Measurements from ENCODE around the gene VRK1.

The VRK1 gene

GRCh38 chr14:96904201-96904600, 107.0 kb downstream of the VRK1 start:
- TF ChIP-seq CTCF (IDR thresholded peaks at IDR 0.05; ENCODE audit: insufficient read depth, low read length, poor library complexity, severe bottlenecking) (no peak), EZH2phosphoT487 (conservative IDR thresholded peaks at IDR 0.05; ENCODE audit: low read length) (no peak)
- Histone ChIP-seq H3K9ac (ENCODE audit: low read length) (no peak overlapping the region), H3F3A (ENCODE audit: insufficient read depth) (no peaks in the 10 kb centered on the region), H3K9me3 (ENCODE audit: insufficient read depth, low read length) (peaks cover 2% of the 10 kb centered on the region; the same call in 1 of the 2 replicates), H3K36me3 (ENCODE audit: low read length) (no peaks in the 10 kb centered on the region), H2AFZ (ENCODE audit: low read depth, low read length, severe bottlenecking) (no peak overlapping the region), H3K27me3 (ENCODE audit: low read length) (no peaks in the 10 kb centered on the region), H4K20me1 (ENCODE audit: low read depth, low read length) (no peaks in the 10 kb centered on the region), H3K9me2 (replicated peaks; ENCODE audit: insufficient read depth, low read length) (no peaks in the 10 kb centered on the region), H3K27ac (ENCODE audit: low read depth, low read length) (no peak overlapping the region), H3K4me2 (ENCODE audit: low read depth, low read length, poor library complexity, severe bottlenecking) (no peak overlapping the region), H3K79me2 (ENCODE audit: insufficient read depth, low read length) (no peaks in the 10 kb centered on the region), H3K4me3 (ENCODE audit: insufficient read depth, low read length, poor library complexity, severe bottlenecking) (no peak overlapping the region)

GRCh38 chr14:96905065-96905464, 107.9 kb downstream of the VRK1 start:
- Histone ChIP-seq H4K20me1 (ENCODE audit: low read depth, low read length) (no peaks in the 10 kb centered on the region), H3K27me3 (ENCODE audit: low read length) (no peaks in the 10 kb centered on the region), H3K9me2 (replicated peaks; ENCODE audit: insufficient read depth, low read length) (no peaks in the 10 kb centered on the region), H3K79me2 (ENCODE audit: insufficient read depth, low read length) (no peaks in the 10 kb centered on the region), H3F3A (ENCODE audit: insufficient read depth) (no peaks in the 10 kb centered on the region), H3K9me3 (ENCODE audit: insufficient read depth, low read length) (peaks cover 11% of the 10 kb centered on the region; the same call in 1 of the 2 replicates), H3K36me3 (ENCODE audit: low read length) (no peaks in the 10 kb centered on the region), H3K4me2 (ENCODE audit: low read depth, low read length, poor library complexity, severe bottlenecking) (no peak overlapping the region), H3K4me3 (ENCODE audit: insufficient read depth, low read length, poor library complexity, severe bottlenecking) (no peak overlapping the region), H2AFZ (ENCODE audit: low read depth, low read length, severe bottlenecking) (no peak overlapping the region), H3K27ac (ENCODE audit: low read depth, low read length) (no peak overlapping the region), H3K9ac (ENCODE audit: low read length) (no peak overlapping the region)
- TF ChIP-seq EZH2phosphoT487 (conservative IDR thresholded peaks at IDR 0.05; ENCODE audit: low read length) (no peak), CTCF (IDR thresholded peaks at IDR 0.05; ENCODE audit: insufficient read depth, low read length, poor library complexity, severe bottlenecking) (no peak)

GRCh38 chr14:96905825-96906224, 108.6 kb downstream of the VRK1 start:
- no peak overlapping the region for H3K9ac ChIP-seq (ENCODE audit: low read length)
- H3K79me2 ChIP-seq (ENCODE audit: insufficient read depth, low read length), result no peaks in the 10 kb centered on the region
- TF ChIP-seq CTCF (IDR thresholded peaks at IDR 0.05; ENCODE audit: insufficient read depth, low read length, poor library complexity, severe bottlenecking), result no peak
- TF ChIP-seq EZH2phosphoT487 (conservative IDR thresholded peaks at IDR 0.05; ENCODE audit: low read length), result no peak
- no peak overlapping the region for H2AFZ ChIP-seq (ENCODE audit: low read depth, low read length, severe bottlenecking)
- H3K9me2 ChIP-seq (replicated peaks; ENCODE audit: insufficient read depth, low read length), result no peaks in the 10 kb centered on the region
- no peaks in the 10 kb centered on the region for H3F3A ChIP-seq (ENCODE audit: insufficient read depth)
- no peak overlapping the region for H3K4me2 ChIP-seq (ENCODE audit: low read depth, low read length, poor library complexity, severe bottlenecking)
- peaks cover 11% of the 10 kb centered on the region; the same call in 1 of the 2 replicates for H3K9me3 ChIP-seq (ENCODE audit: insufficient read depth, low read length)
- no peak overlapping the region for H3K27ac ChIP-seq (ENCODE audit: low read depth, low read length)
- no peaks in the 10 kb centered on the region for H3K27me3 ChIP-seq (ENCODE audit: low read length)
- no peaks in the 10 kb centered on the region for H4K20me1 ChIP-seq (ENCODE audit: low read depth, low read length)
- no peak overlapping the region for H3K4me3 ChIP-seq (ENCODE audit: insufficient read depth, low read length, poor library complexity, severe bottlenecking)
- H3K36me3 ChIP-seq (ENCODE audit: low read length), result no peaks in the 10 kb centered on the region
